H1 (cell line): ENCODE measurements around the gene PIK3C2G. TPM values are rescaled to one million over a fixed set of nuclear protein-coding genes. Genes with fewer than 3 reads are reported as not detected.
A peak's percentile ranks its signal among the peaks of the same experiment; 100 is the strongest.

Source experiments
- CTCF ChIA-PET: fragments of 300-600 bp; sonication (Branson Sonifier 250); formaldehyde crosslinking; loops from one replicate; lab custom pipeline; 2021; ENCODE audit not compliant: partially characterized antibody; lab: Charles Lee
- POLR2A ChIA-PET: fragments of 300-600 bp; sonication (Branson Sonifier 250); formaldehyde crosslinking; loops from one replicate; lab custom pipeline; 2021; ENCODE audit warnings: inconsistent platforms; ENCODE audit not compliant: partially characterized antibody; lab: Charles Lee
- DNase-seq, 2 experiments: peaks; one replicate each; pipeline versions ENCODE4 v3.0.0 to v3.0.0-alpha.2; 2010 to 2022; ENCODE audit warnings: low spot score in 2 of 2, low read depth in 1 of 2, mixed read lengths in 1 of 2
- FAIRE-seq: peaks from 2 replicates; lab custom pipeline; 2011; peaks lifted over from hg19 to GRCh38; lab: Jason Lieb, UNC
- H2AFZ ChIP-seq: 2 replicates; pipeline ENCODE4 v1.8.1; 2012; ENCODE audit warnings: low read length, inconsistent platforms
- H2AK5ac ChIP-seq: 2 replicates; pipeline ENCODE4 v1.6.1; 2013; ENCODE audit warnings: low read depth, low read length
- H2BK120ac ChIP-seq: replicated peaks from 2 replicates; pipeline ENCODE3; 2013; ENCODE audit warnings: low read depth, low read length, inconsistent platforms
- H2BK12ac ChIP-seq: 2 replicates; pipeline ENCODE4 v1.6.1; 2013; ENCODE audit warnings: low read depth, low read length
- H2BK15ac ChIP-seq: 2 replicates; pipeline ENCODE4 v1.6.1; 2013; ENCODE audit warnings: low read length
- H2BK20ac ChIP-seq: 2 replicates; pipeline ENCODE4 v1.6.1; 2013; ENCODE audit warnings: low read length
- H2BK5ac ChIP-seq: 2 replicates; pipeline ENCODE4 v1.6.1; 2013; ENCODE audit warnings: low read depth, low read length
- H3K14ac ChIP-seq: 2 replicates; pipeline ENCODE4 v1.6.1; 2013; ENCODE audit warnings: inconsistent platforms; ENCODE audit not compliant: insufficient read length
- H3K18ac ChIP-seq: 2 replicates; pipeline ENCODE4 v1.6.1; 2013; ENCODE audit warnings: low read length; ENCODE audit errors: extremely low read depth
- H3K23ac ChIP-seq: 2 replicates; pipeline ENCODE4 v1.6.1; 2013; ENCODE audit warnings: inconsistent platforms; ENCODE audit not compliant: insufficient read length
- H3K23me2 ChIP-seq: 2 replicates; pipeline ENCODE4 v1.6.1; 2013; ENCODE audit warnings: low read depth, low read length
- H3K27ac ChIP-seq: 2 replicates; pipeline ENCODE4 v1.6.1; 2011; ENCODE audit warnings: low read depth, low read length, inconsistent platforms
- H3K27me3 ChIP-seq, 4 experiments: replicated peaks in 1 of 4; 1 replicate in 1 of 4; 2 replicates in 3 of 4; pipeline versions ENCODE4 v1.6.1 to v1.8.1; 2011 to 2013; ENCODE audit warnings: low read length in 3 of 4, mild to moderate bottlenecking in 3 of 4, inconsistent platforms in 2 of 4, mixed read lengths in 2 of 4, moderate library complexity in 1 of 4; ENCODE audit not compliant: control insufficient read depth in 3 of 4, insufficient read depth in 3 of 4; ENCODE audit errors: extremely low read depth in 1 of 4
- H3K36me3 ChIP-seq, 4 experiments: 2 replicates each; pipeline versions ENCODE4 v1.6.1 to v1.8.1; 2011 to 2013; ENCODE audit warnings: mild to moderate bottlenecking in 4 of 4, low read length in 3 of 4, moderate library complexity in 2 of 4, control low read depth in 1 of 4, inconsistent platforms in 1 of 4; ENCODE audit not compliant: insufficient read depth in 4 of 4, control insufficient read depth in 2 of 4
- H3K4ac ChIP-seq: replicated peaks from 2 replicates; pipeline ENCODE3; 2013; ENCODE audit warnings: low read length, low read depth, mixed read lengths, inconsistent platforms; ENCODE audit not compliant: insufficient read length
- H3K4me1 ChIP-seq, 4 experiments: replicated peaks in 1 of 4; 1 replicate in 1 of 4; 2 replicates in 3 of 4; pipeline versions ENCODE4 v1.6.1 to v1.8.1; 2011 to 2013; ENCODE audit warnings: low read length in 3 of 4, inconsistent platforms in 2 of 4, mixed read lengths in 1 of 4; ENCODE audit not compliant: insufficient read depth in 4 of 4, control insufficient read depth in 3 of 4
- H3K4me2 ChIP-seq, 2 experiments: 2 replicates each; pipeline versions ENCODE4 v1.6.1 to v1.8.1; 2011 to 2013; ENCODE audit warnings: low read depth in 2 of 2, low read length in 2 of 2, control low read depth in 1 of 2, inconsistent platforms in 1 of 2, mild to moderate bottlenecking in 1 of 2; ENCODE audit not compliant: insufficient read depth in 1 of 2
- H3K4me3 ChIP-seq, 4 experiments: fragments of 200-600, 300-600 bp in 1 of 4; sonication (generic), shearing (Covaris generic), sonication (Bioruptor Twin) in 1 of 4; 2 replicates each; pipeline versions ENCODE4 v1.5.1 to v1.8.1; 2011 to 2016; ENCODE audit warnings: low read length in 4 of 4, low read depth in 3 of 4, control low read depth in 2 of 4, inconsistent platforms in 2 of 4, mild to moderate bottlenecking in 2 of 4, mixed read lengths in 1 of 4, moderate library complexity in 1 of 4; ENCODE audit not compliant: insufficient read depth in 2 of 4; ENCODE audit errors: extremely low read depth in 1 of 4
- H3K56ac ChIP-seq: replicated peaks from 2 replicates; pipeline ENCODE3; 2013; ENCODE audit warnings: low read depth, mild to moderate bottlenecking, mixed read lengths, low read length, inconsistent platforms; ENCODE audit not compliant: insufficient read length
- H3K79me1 ChIP-seq: 2 replicates; pipeline ENCODE4 v1.6.1; 2013; ENCODE audit warnings: low read depth, low read length, control low read depth
- H3K79me2 ChIP-seq, 2 experiments: 2 replicates each; pipeline versions ENCODE4 v1.6.1 to v1.8.1; 2012 to 2013; ENCODE audit warnings: low read length in 2 of 2, mild to moderate bottlenecking in 2 of 2, inconsistent platforms in 1 of 2; ENCODE audit not compliant: insufficient read depth in 2 of 2, control insufficient read depth in 1 of 2
- H3K9ac ChIP-seq, 4 experiments: replicated peaks in 1 of 4; 1 replicate in 1 of 4; 2 replicates in 3 of 4; pipeline versions ENCODE4 v1.6.1 to v1.8.1; 2011 to 2013; ENCODE audit warnings: low read depth in 3 of 4, low read length in 3 of 4, control low read depth in 2 of 4, mild to moderate bottlenecking in 2 of 4, moderate library complexity in 2 of 4, inconsistent platforms in 1 of 4; ENCODE audit errors: extremely low read depth in 1 of 4
- H3K9me3 ChIP-seq, 2 experiments: 2 replicates each; pipeline versions ENCODE4 v1.6.1 to v1.8.1; 2012 to 2013; ENCODE audit warnings: mild to moderate bottlenecking in 2 of 2, moderate library complexity in 2 of 2, control low read depth in 1 of 2, inconsistent platforms in 1 of 2, low read depth in 1 of 2, low read length in 1 of 2, mixed read lengths in 1 of 2; ENCODE audit not compliant: insufficient read depth in 2 of 2
- H4K20me1 ChIP-seq, 2 experiments: replicated peaks in 1 of 2; 2 replicates each; pipeline versions ENCODE3 to v1.8.1; 2011 to 2013; ENCODE audit warnings: inconsistent platforms in 2 of 2, low read length in 2 of 2, mild to moderate bottlenecking in 1 of 2; ENCODE audit not compliant: insufficient read depth in 2 of 2, control insufficient read depth in 1 of 2
- H4K5ac ChIP-seq: 2 replicates; pipeline ENCODE4 v1.6.1; 2013; ENCODE audit warnings: low read length, low read depth, mixed read lengths, inconsistent platforms; ENCODE audit not compliant: insufficient read length
- H4K8ac ChIP-seq: 2 replicates; pipeline ENCODE4 v1.8.0; 2013; ENCODE audit warnings: mild to moderate bottlenecking, moderate library complexity, low read length, inconsistent platforms; ENCODE audit not compliant: insufficient read depth; ENCODE audit errors: extremely low read depth
- H4K91ac ChIP-seq: replicated peaks from 2 replicates; pipeline ENCODE3; 2013; ENCODE audit warnings: low read length, mixed read lengths, inconsistent platforms; ENCODE audit not compliant: insufficient read length
- BACH1 ChIP-seq: IDR thresholded peaks from 2 replicates; pipeline ENCODE4 v1.6.1; 2012; ENCODE audit warnings: low read length, improper control_type of control experiment
- KDM5A ChIP-seq: fragments of 200-600 bp; IDR thresholded peaks from 2 replicates; pipeline ENCODE4 v1.7.1; 2012; ENCODE audit warnings: mild to moderate bottlenecking, low read length, inconsistent platforms, mixed read lengths
- PHF8 ChIP-seq: fragments of 200-600 bp; sonication (generic); conservative IDR thresholded peaks from 2 replicates; pipeline ENCODE4 v1.7.1; 2012; ENCODE audit warnings: low read depth, mild to moderate bottlenecking, inconsistent platforms, low read length, moderate library complexity
- RAD21 ChIP-seq, 2 experiments: IDR thresholded peaks in 1 of 2; conservative IDR thresholded peaks in 1 of 2; 2 replicates each; pipeline ENCODE4 v1.6.1; 2011; ENCODE audit warnings: low read depth in 2 of 2, low read length in 2 of 2, improper control_type of control experiment in 1 of 2, inconsistent platforms in 1 of 2, mild to moderate bottlenecking in 1 of 2, moderate library complexity in 1 of 2
- ZNF274 ChIP-seq: IDR thresholded peaks from 2 replicates; pipeline ENCODE4 v1.7.0; 2012; ENCODE audit warnings: low read length, borderline replicate concordance; ENCODE audit errors: extremely low read depth
- WGBS, 2 experiments: shearing (Covaris generic) in 1 of 2; methylation state at CpG; one replicate each; pipeline versions ENCODE4 v1.1.6 to v1.1.7; 2013 to 2015; ENCODE audit warnings: low lambda C conversion rate in 2 of 2, mixed read lengths in 2 of 2, inconsistent platforms in 1 of 2, low coverage in 1 of 2, missing lambda C conversion rate in 1 of 2; ENCODE audit not compliant: insufficient replicate concordance in 2 of 2, insufficient coverage in 1 of 2, insufficient read length in 1 of 2; ENCODE audit errors: extremely low coverage in 1 of 2, missing lambda C conversion rate in 1 of 2; 5-methylcytosine and 5-hydroxymethylcytosine counted together
- polyA plus RNA-seq, 7 experiments: library from polyadenylated mRNA; depleted of rRNA in 3 of 7; stranded (reverse) in 5 of 7; unstranded in 2 of 7; fragments of >200 nt in 5 of 7; fragments of 200-250 nt in 2 of 7; gene quantifications; 1 replicate in 5 of 7; 2 replicates in 1 of 7; 4 replicates in 1 of 7; pipeline versions ENCODE4 v1.2.1 to v1.2.3, GENCODE V29; 2011 to 2013; ENCODE audit warnings: missing spikeins in 2 of 7, mixed read lengths in 2 of 7
- total RNA-seq: library from RNA; stranded (reverse); fragmentation: NEBNext Ultra II Directional; extraction: Animal tissue kit (Norgen Biotek cat#: 25700); gene quantifications from 2 replicates; pipeline ENCODE4 v1.2.1, GENCODE V29; 2021
- TF ChIP-seq, protein P1 (sequence below), 3 experiments: IDR thresholded peaks; 1 replicate in 2 of 3; 2 replicates in 1 of 3; pipeline versions ENCODE4 v1.5.1 to v1.6.1; 2011; ENCODE audit warnings: low read length in 3 of 3, mild to moderate bottlenecking in 3 of 3, inconsistent platforms in 2 of 3, low read depth in 1 of 3, moderate library complexity in 1 of 3; ENCODE audit not compliant: insufficient read depth in 1 of 3; ENCODE audit errors: control extremely low read depth in 1 of 3
- TF ChIP-seq, protein P2 (sequence below): IDR thresholded peaks from 2 replicates; pipeline ENCODE4 v1.6.1; 2012; ENCODE audit warnings: low read length, inconsistent platforms

The PIK3C2G gene
- total and polyA plus RNA-seq, 2 of the 8 experiments (the other 6 are each of a cell fraction or from before 2014, with no cell fraction given) = not detected

DNA sequence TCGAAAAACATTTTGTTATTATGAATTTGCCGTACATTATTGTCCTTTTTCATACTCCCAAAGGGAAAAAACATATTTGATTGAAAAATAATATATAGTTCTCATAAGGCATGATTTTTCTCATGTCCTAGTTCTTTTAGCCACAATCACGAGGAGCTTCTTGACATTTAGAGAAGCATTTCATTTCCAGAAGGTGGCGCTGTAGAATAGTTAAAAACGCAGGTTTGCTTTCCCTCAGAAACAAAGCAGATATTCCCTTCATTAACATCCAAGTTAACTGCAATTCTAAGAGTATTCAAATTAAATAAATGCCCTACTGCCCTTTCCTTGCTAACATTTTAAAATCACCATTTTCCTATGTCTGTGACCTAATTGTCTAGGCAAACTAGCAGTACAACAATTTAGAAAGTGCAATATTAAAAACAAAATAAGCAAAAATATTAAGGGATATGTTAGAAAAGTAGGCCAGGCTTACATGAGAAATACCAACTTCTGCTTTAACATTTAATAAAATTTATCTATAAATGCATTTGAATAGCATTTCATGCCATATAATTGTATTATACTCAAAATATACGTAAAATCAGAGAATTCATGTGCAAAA is 10.9 kb upstream of the PIK3C2G start:
- H4K8ac ChIP-seq = no peak overlapping the region
- peak in 1 of 2 experiments; percentile 2 for DNase-seq
- no peaks in the 10 kb centered on the region for H4K20me1 ChIP-seq
- H3K79me1 ChIP-seq = no peaks in the 10 kb centered on the region
- H2AK5ac ChIP-seq = no peak overlapping the region
- H3K56ac ChIP-seq = no peak overlapping the region
- H3K4me3 ChIP-seq = no peak overlapping the region
- no peak overlapping the region for H3K14ac ChIP-seq
- no peak overlapping the region for H3K18ac ChIP-seq
- H2BK12ac ChIP-seq = no peak overlapping the region
- H4K91ac ChIP-seq = no peak overlapping the region
- peak overlapping the region; percentile 81 for H4K5ac ChIP-seq
- H3K23me2 ChIP-seq = no peaks in the 10 kb centered on the region
- TF ChIP-seq, protein P1, sequence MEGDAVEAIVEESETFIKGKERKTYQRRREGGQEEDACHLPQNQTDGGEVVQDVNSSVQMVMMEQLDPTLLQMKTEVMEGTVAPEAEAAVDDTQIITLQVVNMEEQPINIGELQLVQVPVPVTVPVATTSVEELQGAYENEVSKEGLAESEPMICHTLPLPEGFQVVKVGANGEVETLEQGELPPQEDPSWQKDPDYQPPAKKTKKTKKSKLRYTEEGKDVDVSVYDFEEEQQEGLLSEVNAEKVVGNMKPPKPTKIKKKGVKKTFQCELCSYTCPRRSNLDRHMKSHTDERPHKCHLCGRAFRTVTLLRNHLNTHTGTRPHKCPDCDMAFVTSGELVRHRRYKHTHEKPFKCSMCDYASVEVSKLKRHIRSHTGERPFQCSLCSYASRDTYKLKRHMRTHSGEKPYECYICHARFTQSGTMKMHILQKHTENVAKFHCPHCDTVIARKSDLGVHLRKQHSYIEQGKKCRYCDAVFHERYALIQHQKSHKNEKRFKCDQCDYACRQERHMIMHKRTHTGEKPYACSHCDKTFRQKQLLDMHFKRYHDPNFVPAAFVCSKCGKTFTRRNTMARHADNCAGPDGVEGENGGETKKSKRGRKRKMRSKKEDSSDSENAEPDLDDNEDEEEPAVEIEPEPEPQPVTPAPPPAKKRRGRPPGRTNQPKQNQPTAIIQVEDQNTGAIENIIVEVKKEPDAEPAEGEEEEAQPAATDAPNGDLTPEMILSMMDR (IDR thresholded peaks at IDR 0.05; ENCODE audit: control extremely low read depth in 1 of 3, insufficient read depth in 1 of 3, low read depth in 1 of 3, low read length in 3 of 3) = peak in 2 of 3 experiments; percentile 53 to 58; a peak in 2 of 4 replicates
- TF ChIP-seq RAD21 (IDR thresholded peaks at IDR 0.05 in 1 of 2, conservative IDR thresholded peaks at IDR 0.05 in 1 of 2; ENCODE audit: low read depth in 2 of 2, low read length in 2 of 2) = peak; percentile 84 to 85
- TF ChIP-seq BACH1 = no peak
- TF ChIP-seq PHF8 = no peak
- TF ChIP-seq, protein P2, sequence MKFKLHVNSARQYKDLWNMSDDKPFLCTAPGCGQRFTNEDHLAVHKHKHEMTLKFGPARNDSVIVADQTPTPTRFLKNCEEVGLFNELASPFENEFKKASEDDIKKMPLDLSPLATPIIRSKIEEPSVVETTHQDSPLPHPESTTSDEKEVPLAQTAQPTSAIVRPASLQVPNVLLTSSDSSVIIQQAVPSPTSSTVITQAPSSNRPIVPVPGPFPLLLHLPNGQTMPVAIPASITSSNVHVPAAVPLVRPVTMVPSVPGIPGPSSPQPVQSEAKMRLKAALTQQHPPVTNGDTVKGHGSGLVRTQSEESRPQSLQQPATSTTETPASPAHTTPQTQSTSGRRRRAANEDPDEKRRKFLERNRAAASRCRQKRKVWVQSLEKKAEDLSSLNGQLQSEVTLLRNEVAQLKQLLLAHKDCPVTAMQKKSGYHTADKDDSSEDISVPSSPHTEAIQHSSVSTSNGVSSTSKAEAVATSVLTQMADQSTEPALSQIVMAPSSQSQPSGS = no peak
- TF ChIP-seq KDM5A = no peak
- TF ChIP-seq ZNF274 = no peak
- 18% methylated on average over 6 of the region's 6 CpGs; no CpG with 5 or more reads in 1 of the 2 experiments for WGBS, 2 experiments
- FAIRE-seq = peak; percentile 93
- no peak overlapping the region for H2BK120ac ChIP-seq
- H3K27me3 ChIP-seq = no peaks in the 10 kb centered on the region
- no peak overlapping the region for H2AFZ ChIP-seq
- no peak overlapping the region for H3K9ac ChIP-seq
- no peaks in the 10 kb centered on the region for H3K36me3 ChIP-seq
- H3K9me3 ChIP-seq = no peaks in the 10 kb centered on the region
- H2BK15ac ChIP-seq = no peak overlapping the region
- no peak overlapping the region for H3K23ac ChIP-seq
- H3K4me1 ChIP-seq = peaks cover 0 to 3% (median 0%) of the 10 kb centered on the region in 4 experiments; a peak in 1 of 7 replicates
- H3K79me2 ChIP-seq = no peaks in the 10 kb centered on the region
- ChIA-PET CTCF (interaction anchor here (0.6 to 8.1 kb wide), 18 partner anchors 8 to 334 kb away, joined by 3 to 53 read pairs (median 4); partner anchors contain the start of gene PIK3C2G), POLR2A (no interaction called here)
- no peak overlapping the region for H2BK5ac ChIP-seq
- H2BK20ac ChIP-seq = no peak overlapping the region
- no peak overlapping the region; a peak in 1 of 4 replicates for H3K4me2 ChIP-seq
- H3K4ac ChIP-seq = no peak overlapping the region
- no peak overlapping the region for H3K27ac ChIP-seq
